ENCODE results near the gene CCNI.
"Not testable (repeated sequence)": the region's sequence is repeated elsewhere in the genome, so short reads cannot be mapped to it uniquely, and the experiment has no call there.

CCNI gene

GRCh38 chr4:77092975-77093374 is 17.2 kb upstream of the CCNI start:
- peak; percentile 90 for DNase-seq (ENCODE audit: low read depth)
- no peak overlapping the region for H3K4me3 ChIP-seq (ENCODE audit: low read depth, low read length)
- no peak for TF ChIP-seq MYC (IDR thresholded peaks at IDR 0.05; ENCODE audit: low read depth, low read length)
- no peak; the same call in 1 of the 2 replicates for TF ChIP-seq MAX (IDR thresholded peaks at IDR 0.05; ENCODE audit: low read depth, low read length)
- TF ChIP-seq, protein P1, sequence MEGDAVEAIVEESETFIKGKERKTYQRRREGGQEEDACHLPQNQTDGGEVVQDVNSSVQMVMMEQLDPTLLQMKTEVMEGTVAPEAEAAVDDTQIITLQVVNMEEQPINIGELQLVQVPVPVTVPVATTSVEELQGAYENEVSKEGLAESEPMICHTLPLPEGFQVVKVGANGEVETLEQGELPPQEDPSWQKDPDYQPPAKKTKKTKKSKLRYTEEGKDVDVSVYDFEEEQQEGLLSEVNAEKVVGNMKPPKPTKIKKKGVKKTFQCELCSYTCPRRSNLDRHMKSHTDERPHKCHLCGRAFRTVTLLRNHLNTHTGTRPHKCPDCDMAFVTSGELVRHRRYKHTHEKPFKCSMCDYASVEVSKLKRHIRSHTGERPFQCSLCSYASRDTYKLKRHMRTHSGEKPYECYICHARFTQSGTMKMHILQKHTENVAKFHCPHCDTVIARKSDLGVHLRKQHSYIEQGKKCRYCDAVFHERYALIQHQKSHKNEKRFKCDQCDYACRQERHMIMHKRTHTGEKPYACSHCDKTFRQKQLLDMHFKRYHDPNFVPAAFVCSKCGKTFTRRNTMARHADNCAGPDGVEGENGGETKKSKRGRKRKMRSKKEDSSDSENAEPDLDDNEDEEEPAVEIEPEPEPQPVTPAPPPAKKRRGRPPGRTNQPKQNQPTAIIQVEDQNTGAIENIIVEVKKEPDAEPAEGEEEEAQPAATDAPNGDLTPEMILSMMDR (IDR thresholded peaks at IDR 0.05; ENCODE audit: low read depth, low read length): no peak
- TF ChIP-seq POLR2A (IDR thresholded peaks at IDR 0.05; ENCODE audit: extremely low read depth, insufficient read length): no peak

GRCh38 chr4:77089866-77090265 is 14.1 kb upstream of the CCNI start:
- no peak overlapping the region for H3K4me3 ChIP-seq (ENCODE audit: low read depth, low read length)
- TF ChIP-seq MAX (IDR thresholded peaks at IDR 0.05; ENCODE audit: low read depth, low read length) (no peak), POLR2A (IDR thresholded peaks at IDR 0.05; ENCODE audit: extremely low read depth, insufficient read length) (no peak), MYC (IDR thresholded peaks at IDR 0.05; ENCODE audit: low read depth, low read length) (no peak)
- TF ChIP-seq, protein P1 (IDR thresholded peaks at IDR 0.05; ENCODE audit: low read depth, low read length): no peak
- no peak for DNase-seq (ENCODE audit: low read depth)

DNA sequence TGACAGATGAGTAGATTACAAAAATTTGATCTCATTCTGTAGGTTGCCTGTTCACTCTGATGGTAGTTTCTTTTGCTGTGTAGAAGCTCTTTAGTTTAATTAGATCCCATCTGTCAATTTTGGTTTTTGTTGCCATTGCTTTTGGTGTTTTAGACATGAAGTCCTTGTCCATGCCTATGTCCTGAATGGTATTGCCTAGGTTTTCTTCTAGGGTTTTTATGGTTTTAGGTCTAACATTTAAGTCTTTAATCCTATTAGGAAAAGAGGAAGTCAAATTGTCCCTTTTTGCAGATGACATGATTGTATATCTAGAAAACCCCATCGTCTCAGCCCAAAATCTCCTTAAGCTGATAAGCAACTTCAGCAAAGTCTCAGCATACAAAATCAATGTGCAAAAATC is 11.2 kb upstream of the CCNI start:
- H3K4me3 ChIP-seq (ENCODE audit: low read depth, low read length); DNase-seq (ENCODE audit: low read depth): not testable (repeated sequence)

- H3K4me3 ChIP-seq (ENCODE audit: low read depth, low read length): no peak overlapping the region
- DNase-seq (ENCODE audit: low read depth): no peak
- TF ChIP-seq MYC (IDR thresholded peaks at IDR 0.05; ENCODE audit: low read depth, low read length) (no peak), MAX (IDR thresholded peaks at IDR 0.05; ENCODE audit: low read depth, low read length) (no peak), POLR2A (IDR thresholded peaks at IDR 0.05; ENCODE audit: extremely low read depth, insufficient read length) (no peak)
- TF ChIP-seq, protein P1 (IDR thresholded peaks at IDR 0.05; ENCODE audit: low read depth, low read length): no peak
Observed at GRCh38 chr4:77084019-77084639, 8.3 kb upstream of the CCNI start.

DNA sequence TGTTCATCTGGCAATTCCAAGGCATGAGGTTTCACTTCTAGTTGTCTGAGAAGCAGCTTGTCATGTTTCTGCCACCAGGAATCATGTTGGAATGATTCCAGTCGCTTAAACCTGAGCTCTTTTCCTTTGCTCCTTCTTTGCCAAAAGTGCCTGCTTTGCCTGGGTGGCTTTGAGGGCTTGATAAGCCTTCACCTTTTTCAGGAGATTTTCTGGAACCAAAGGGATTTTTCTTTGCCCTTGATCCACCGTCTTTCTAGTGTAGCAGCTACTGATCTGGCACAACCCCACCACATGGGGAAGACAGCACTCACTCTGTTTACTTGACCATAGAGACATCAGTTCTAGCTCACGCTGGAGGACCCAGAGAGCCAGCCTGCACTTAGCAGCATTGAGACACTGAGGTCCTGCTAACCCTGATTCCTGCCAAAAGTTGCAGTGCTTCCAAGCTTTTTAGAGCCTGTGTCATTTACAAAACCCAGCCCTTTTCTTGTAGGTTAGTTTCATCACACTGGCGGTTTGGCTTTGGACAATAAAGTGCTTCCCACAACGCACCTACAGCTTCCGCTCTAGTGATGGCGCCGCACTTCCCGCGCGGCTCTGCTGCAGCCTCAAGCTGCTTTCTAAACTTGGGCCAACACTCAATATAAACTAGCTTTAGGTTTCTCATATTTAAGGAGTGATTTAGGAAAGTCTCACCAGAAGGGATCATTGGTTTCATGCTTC is 7.3 kb upstream of the CCNI start:
- peak overlapping the region; percentile 46 for H3K4me3 ChIP-seq (ENCODE audit: low read depth, low read length)
- TF ChIP-seq MYC (IDR thresholded peaks at IDR 0.05; ENCODE audit: low read depth, low read length): no peak
- TF ChIP-seq MAX (IDR thresholded peaks at IDR 0.05; ENCODE audit: low read depth, low read length): no peak
- no peak for TF ChIP-seq POLR2A (IDR thresholded peaks at IDR 0.05; ENCODE audit: extremely low read depth, insufficient read length)
- TF ChIP-seq, protein P1 (IDR thresholded peaks at IDR 0.05; ENCODE audit: low read depth, low read length): peak; percentile 4
- peak; percentile 81 for DNase-seq (ENCODE audit: low read depth)

DNA sequence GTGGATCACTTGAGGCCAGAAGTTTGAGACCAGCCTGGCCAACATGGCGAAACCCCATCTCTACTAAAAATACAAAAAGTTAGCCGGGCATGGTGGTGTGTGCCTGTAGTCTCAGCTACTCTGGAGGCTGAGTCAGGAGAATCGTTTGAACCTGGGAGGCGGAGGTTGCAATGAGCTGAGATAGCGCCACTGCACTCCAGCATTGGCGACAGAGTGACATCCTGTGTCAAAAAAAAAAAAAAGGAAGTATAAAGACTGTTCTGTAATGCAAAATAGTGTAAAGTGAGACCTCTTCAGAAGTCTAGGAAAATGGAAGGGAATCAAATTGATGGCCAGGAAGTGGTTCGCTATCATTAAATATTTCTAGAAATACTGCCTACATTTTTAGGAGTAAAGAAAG is 5.0 kb upstream of the CCNI start:
- H3K4me3 ChIP-seq (ENCODE audit: low read depth, low read length): not testable (repeated sequence)
- peak; percentile 44 for DNase-seq (ENCODE audit: low read depth)

- no peak for DNase-seq (ENCODE audit: low read depth)
- no peak overlapping the region for H3K4me3 ChIP-seq (ENCODE audit: low read depth, low read length)
- TF ChIP-seq MYC (IDR thresholded peaks at IDR 0.05; ENCODE audit: low read depth, low read length) (no peak), MAX (IDR thresholded peaks at IDR 0.05; ENCODE audit: low read depth, low read length) (no peak), POLR2A (IDR thresholded peaks at IDR 0.05; ENCODE audit: extremely low read depth, insufficient read length) (no peak)
- TF ChIP-seq, protein P1 (IDR thresholded peaks at IDR 0.05; ENCODE audit: low read depth, low read length): no peak
Observed at GRCh38 chr4:77079281-77079680, 3.5 kb upstream of the CCNI start.

Measured in NB4 (cell line).